Nephron progenitor cell (in vitro differentiated cells): ENCODE results near the gene RASSF7.

Source experiments
- DNase-seq: peaks from one replicate; pipeline ENCODE4 v3.0.0; 2021
- H3K27ac Mint-ChIP-seq: 2 replicates; pipeline ENCODE4 v1.8.0; 2021; ENCODE audit warnings: mild to moderate bottlenecking, moderate library complexity, mixed read lengths
- H3K27me3 Mint-ChIP-seq: 2 replicates; pipeline ENCODE4 v1.8.0; 2021; ENCODE audit warnings: mild to moderate bottlenecking, low read depth, mixed read lengths; ENCODE audit not compliant: poor library complexity
- H3K36me3 Mint-ChIP-seq: 2 replicates; pipeline ENCODE4 v1.8.0; 2021; ENCODE audit warnings: low read depth, mixed read lengths
- H3K4me1 Mint-ChIP-seq: 2 replicates; pipeline ENCODE4 v1.8.0; 2021; ENCODE audit warnings: mixed read lengths
- H3K4me3 Mint-ChIP-seq: 2 replicates; pipeline ENCODE4 v1.8.0; 2021; ENCODE audit warnings: mild to moderate bottlenecking, moderate library complexity, mixed read lengths
- H3K9me3 Mint-ChIP-seq: 2 replicates; pipeline ENCODE4 v1.8.0; 2021; ENCODE audit warnings: mild to moderate bottlenecking, moderate library complexity, mixed read lengths
- CTCF ChIP-seq: fragments of 200-600 bp; sonication (generic); IDR thresholded peaks from 2 replicates; pipeline ENCODE4 v1.5.0; 2021; ENCODE audit warnings: antibody characterized with exemption

RASSF7 gene

GRCh38 chr11:586376-587316 lies 25.9 kb downstream of the RASSF7 start:
- Mint-ChIP-seq H3K4me1 (no peaks in the 10 kb centered on the region), H3K27me3 (no peaks in the 10 kb centered on the region), H3K9me3 (no peaks in the 10 kb centered on the region), H3K36me3 (peaks cover 49% of the 10 kb centered on the region), H3K4me3 (no peak overlapping the region), H3K27ac (peak overlapping the region; percentile 83)
- DNase-seq = no peak
- TF ChIP-seq CTCF = no peak

- no peak for TF ChIP-seq CTCF
- no peaks in the 10 kb centered on the region for H3K27me3 Mint-ChIP-seq
- no peaks in the 10 kb centered on the region for H3K4me1 Mint-ChIP-seq
- peak overlapping the region; percentile 84 for H3K27ac Mint-ChIP-seq
- no peak for DNase-seq
- H3K9me3 Mint-ChIP-seq = no peaks in the 10 kb centered on the region
- no peak overlapping the region for H3K4me3 Mint-ChIP-seq
- H3K36me3 Mint-ChIP-seq = peaks cover 49% of the 10 kb centered on the region
These were observed 26.8 kb downstream of the RASSF7 start for GRCh38 chr11:587546-587945.

GRCh38 chr11:587978-588380 lies 27.2 kb downstream of the RASSF7 start:
- no peaks in the 10 kb centered on the region for H3K4me1 Mint-ChIP-seq
- TF ChIP-seq CTCF = no peak
- no peak overlapping the region for H3K4me3 Mint-ChIP-seq
- peak overlapping the region; percentile 71 for H3K27ac Mint-ChIP-seq
- no peaks in the 10 kb centered on the region for H3K27me3 Mint-ChIP-seq
- H3K9me3 Mint-ChIP-seq = no peaks in the 10 kb centered on the region
- H3K36me3 Mint-ChIP-seq = peaks cover 51% of the 10 kb centered on the region
- no peak for DNase-seq

GRCh38 chr11:589798-590197 lies 29.0 kb downstream of the RASSF7 start:
- Mint-ChIP-seq H3K4me1 (no peaks in the 10 kb centered on the region), H3K27me3 (no peaks in the 10 kb centered on the region), H3K4me3 (no peak overlapping the region), H3K27ac (no peak overlapping the region), H3K36me3 (peaks cover 68% of the 10 kb centered on the region), H3K9me3 (no peaks in the 10 kb centered on the region)
- TF ChIP-seq CTCF = no peak
- no peak for DNase-seq

GRCh38 chr11:590997-591396 lies 30.2 kb downstream of the RASSF7 start:
- Mint-ChIP-seq H3K27ac (peak overlapping the region; percentile 52), H3K9me3 (no peaks in the 10 kb centered on the region), H3K4me3 (no peak overlapping the region), H3K4me1 (no peaks in the 10 kb centered on the region), H3K27me3 (no peaks in the 10 kb centered on the region), H3K36me3 (peaks cover 73% of the 10 kb centered on the region)
- no peak for DNase-seq
- no peak for TF ChIP-seq CTCF

- Mint-ChIP-seq H3K4me3 (no peak overlapping the region), H3K27ac (peak overlapping the region; percentile 82), H3K36me3 (peaks cover 71% of the 10 kb centered on the region), H3K27me3 (no peaks in the 10 kb centered on the region), H3K4me1 (no peaks in the 10 kb centered on the region), H3K9me3 (no peaks in the 10 kb centered on the region)
- no peak for DNase-seq
- TF ChIP-seq CTCF = no peak
These were observed 31.7 kb downstream of the RASSF7 start for GRCh38 chr11:592501-592900.
